Tibial nerve (tissue), 3 donors: ENCODE measurements around the gene GAPDH.

Source experiments
- POLR2A ChIP-seq, 2 donors: fragments of 450-650 bp; IDR thresholded peaks; one replicate each; pipeline ENCODE4 v1.6.1; 2017; ENCODE audit warnings: antibody characterized with exemption in 2 of 2, mild to moderate bottlenecking in 2 of 2, moderate library complexity in 2 of 2
- TF ChIP-seq, protein P1 (sequence below), 5 experiments: fragments of 200-600 bp in 3 of 5; fragments of 450-650 bp in 2 of 5; sonication (generic) in 3 of 5; IDR thresholded peaks; one replicate each; pipeline ENCODE4 v1.5.1; 2016 to 2019; ENCODE audit warnings: antibody characterized with exemption in 5 of 5, mild to moderate bottlenecking in 3 of 5, moderate library complexity in 2 of 5

DNA sequence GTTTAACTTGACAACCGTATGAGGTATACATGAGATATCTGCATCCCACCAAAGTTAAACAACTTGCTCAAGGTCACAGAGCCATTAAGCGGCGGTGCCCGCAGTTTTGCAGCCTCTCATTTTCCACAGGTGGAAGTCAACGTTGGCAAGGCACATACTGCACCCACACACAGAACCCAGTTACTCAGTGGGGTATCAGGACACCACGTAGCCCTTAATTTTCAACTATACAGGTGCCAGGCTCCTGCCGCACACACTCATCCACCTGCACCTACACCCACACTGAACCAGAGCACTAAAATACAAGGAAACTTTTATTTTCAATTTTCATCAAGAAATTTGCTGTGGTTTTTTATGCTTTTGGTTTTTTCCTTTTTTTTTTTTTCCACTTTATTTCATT, 35.5 kb downstream of the GAPDH start:
- no peak for TF ChIP-seq POLR2A (IDR thresholded peaks at IDR 0.05)
- TF ChIP-seq, protein P1, sequence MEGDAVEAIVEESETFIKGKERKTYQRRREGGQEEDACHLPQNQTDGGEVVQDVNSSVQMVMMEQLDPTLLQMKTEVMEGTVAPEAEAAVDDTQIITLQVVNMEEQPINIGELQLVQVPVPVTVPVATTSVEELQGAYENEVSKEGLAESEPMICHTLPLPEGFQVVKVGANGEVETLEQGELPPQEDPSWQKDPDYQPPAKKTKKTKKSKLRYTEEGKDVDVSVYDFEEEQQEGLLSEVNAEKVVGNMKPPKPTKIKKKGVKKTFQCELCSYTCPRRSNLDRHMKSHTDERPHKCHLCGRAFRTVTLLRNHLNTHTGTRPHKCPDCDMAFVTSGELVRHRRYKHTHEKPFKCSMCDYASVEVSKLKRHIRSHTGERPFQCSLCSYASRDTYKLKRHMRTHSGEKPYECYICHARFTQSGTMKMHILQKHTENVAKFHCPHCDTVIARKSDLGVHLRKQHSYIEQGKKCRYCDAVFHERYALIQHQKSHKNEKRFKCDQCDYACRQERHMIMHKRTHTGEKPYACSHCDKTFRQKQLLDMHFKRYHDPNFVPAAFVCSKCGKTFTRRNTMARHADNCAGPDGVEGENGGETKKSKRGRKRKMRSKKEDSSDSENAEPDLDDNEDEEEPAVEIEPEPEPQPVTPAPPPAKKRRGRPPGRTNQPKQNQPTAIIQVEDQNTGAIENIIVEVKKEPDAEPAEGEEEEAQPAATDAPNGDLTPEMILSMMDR (IDR thresholded peaks at IDR 0.05) = no peak
